Loucy (cell line): ENCODE results near the gene PDE10A.

ENCODE experiments used
- H2AFZ ChIP-seq: fragments of 200-600 bp; sonication (generic); 2 replicates; pipeline ENCODE4 v1.6.0; 2016; ENCODE audit warnings: antibody characterized with exemption, mild to moderate bottlenecking, low read length, moderate library complexity
- H3F3A ChIP-seq: fragments of 200-600 bp; 2 replicates; pipeline ENCODE4 v1.6.0; 2016; ENCODE audit warnings: antibody characterized with exemption, low read depth, mild to moderate bottlenecking
- H3K27me3 ChIP-seq: fragments of 200-600 bp; sonication (generic); 2 replicates; pipeline ENCODE4 v1.6.1; 2014; ENCODE audit warnings: low read length, mild to moderate bottlenecking; ENCODE audit not compliant: insufficient read depth, poor library complexity, severe bottlenecking
- H3K36me3 ChIP-seq: fragments of 200-600 bp; sonication (generic); 2 replicates; pipeline ENCODE4 v1.6.1; 2016; ENCODE audit warnings: low read length; ENCODE audit not compliant: insufficient read depth
- H3K4me1 ChIP-seq: fragments of 200-600 bp; sonication (generic); 2 replicates; pipeline ENCODE4 v1.5.1; 2014; ENCODE audit warnings: low read length, mild to moderate bottlenecking; ENCODE audit not compliant: insufficient read depth, poor library complexity, severe bottlenecking
- H3K4me2 ChIP-seq: fragments of 200-600 bp; sonication (generic); 2 replicates; pipeline ENCODE4 v1.6.0; 2014; ENCODE audit warnings: antibody characterized with exemption, low read length, low read depth, mild to moderate bottlenecking; ENCODE audit not compliant: poor library complexity, severe bottlenecking
- H3K4me3 ChIP-seq: fragments of 200-600 bp; sonication (generic); 2 replicates; pipeline ENCODE4 v1.5.1; 2014; ENCODE audit warnings: low read length, mild to moderate bottlenecking, mixed read lengths; ENCODE audit not compliant: poor library complexity, severe bottlenecking
- H3K79me2 ChIP-seq: fragments of 200-600 bp; sonication (generic); 2 replicates; pipeline ENCODE4 v1.6.1; 2014; ENCODE audit warnings: low read length; ENCODE audit not compliant: insufficient read depth
- H3K9ac ChIP-seq: fragments of 200-600 bp; sonication (generic); 2 replicates; pipeline ENCODE4 v1.6.0; 2014; ENCODE audit warnings: mild to moderate bottlenecking, low read depth, low read length, moderate library complexity; ENCODE audit not compliant: poor library complexity, severe bottlenecking
- H3K9me2 ChIP-seq: fragments of 200-600 bp; sonication (generic); replicated peaks from 2 replicates; pipeline ENCODE4 v1.6.1; 2016; ENCODE audit warnings: low read depth, low read length, mixed read lengths
- H3K9me3 ChIP-seq: fragments of 200-600 bp; sonication (generic); 2 replicates; pipeline ENCODE4 v1.6.1; 2014; ENCODE audit warnings: mild to moderate bottlenecking, antibody characterized with exemption, low read length, low read depth; ENCODE audit not compliant: insufficient read depth
- H4K20me1 ChIP-seq: fragments of 200-600 bp; sonication (generic); 2 replicates; pipeline ENCODE4 v1.6.0; 2014; ENCODE audit warnings: antibody characterized with exemption, low read length, mild to moderate bottlenecking; ENCODE audit not compliant: insufficient read depth, poor library complexity, severe bottlenecking
- EZH2phosphoT487 ChIP-seq: fragments of 200-600 bp; IDR thresholded peaks from 2 replicates; pipeline ENCODE4 v1.6.1; 2018; ENCODE audit warnings: antibody characterized with exemption, mild to moderate bottlenecking, moderate library complexity, borderline replicate concordance
- TF ChIP-seq, protein P1 (sequence below): fragments of 200-600 bp; sonication (generic); conservative IDR thresholded peaks from 2 replicates; pipeline ENCODE4 v1.5.1; 2014; ENCODE audit warnings: mild to moderate bottlenecking, antibody characterized with exemption, low read length

PDE10A gene

DNA sequence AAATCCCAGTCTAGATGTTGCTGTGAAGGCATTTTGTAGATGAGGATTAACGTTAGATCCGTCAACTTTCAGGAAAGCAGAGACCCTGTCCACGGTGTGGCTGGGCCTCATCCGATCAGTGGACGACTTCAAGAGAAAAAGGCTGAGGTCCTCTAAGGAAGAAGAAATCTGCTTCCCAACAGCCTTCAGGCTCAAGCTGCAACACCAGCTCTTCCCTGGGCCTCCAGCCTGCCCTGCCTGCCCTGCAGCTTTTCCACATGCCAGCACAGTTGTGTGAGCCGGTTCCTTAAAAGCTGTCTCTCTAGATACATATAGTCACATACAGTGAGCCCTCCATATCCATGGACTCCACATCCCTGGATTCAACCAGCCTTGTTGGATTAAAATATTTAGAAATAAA is 14.1 kb upstream of the PDE10A start:
- Histone ChIP-seq H3K9ac (no peak overlapping the region), H3K4me2 (no peak overlapping the region), H3K4me1 (no peaks in the 10 kb centered on the region), H3K36me3 (no peaks in the 10 kb centered on the region), H3K27me3 (no peaks in the 10 kb centered on the region), H2AFZ (no peak overlapping the region), H4K20me1 (no peaks in the 10 kb centered on the region), H3F3A (no peaks in the 10 kb centered on the region), H3K4me3 (no peak overlapping the region), H3K9me2 (no peaks in the 10 kb centered on the region), H3K9me3 (no peaks in the 10 kb centered on the region), H3K79me2 (no peaks in the 10 kb centered on the region)
- TF ChIP-seq EZH2phosphoT487: no peak
- TF ChIP-seq, protein P1, sequence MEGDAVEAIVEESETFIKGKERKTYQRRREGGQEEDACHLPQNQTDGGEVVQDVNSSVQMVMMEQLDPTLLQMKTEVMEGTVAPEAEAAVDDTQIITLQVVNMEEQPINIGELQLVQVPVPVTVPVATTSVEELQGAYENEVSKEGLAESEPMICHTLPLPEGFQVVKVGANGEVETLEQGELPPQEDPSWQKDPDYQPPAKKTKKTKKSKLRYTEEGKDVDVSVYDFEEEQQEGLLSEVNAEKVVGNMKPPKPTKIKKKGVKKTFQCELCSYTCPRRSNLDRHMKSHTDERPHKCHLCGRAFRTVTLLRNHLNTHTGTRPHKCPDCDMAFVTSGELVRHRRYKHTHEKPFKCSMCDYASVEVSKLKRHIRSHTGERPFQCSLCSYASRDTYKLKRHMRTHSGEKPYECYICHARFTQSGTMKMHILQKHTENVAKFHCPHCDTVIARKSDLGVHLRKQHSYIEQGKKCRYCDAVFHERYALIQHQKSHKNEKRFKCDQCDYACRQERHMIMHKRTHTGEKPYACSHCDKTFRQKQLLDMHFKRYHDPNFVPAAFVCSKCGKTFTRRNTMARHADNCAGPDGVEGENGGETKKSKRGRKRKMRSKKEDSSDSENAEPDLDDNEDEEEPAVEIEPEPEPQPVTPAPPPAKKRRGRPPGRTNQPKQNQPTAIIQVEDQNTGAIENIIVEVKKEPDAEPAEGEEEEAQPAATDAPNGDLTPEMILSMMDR: no peak

DNA sequence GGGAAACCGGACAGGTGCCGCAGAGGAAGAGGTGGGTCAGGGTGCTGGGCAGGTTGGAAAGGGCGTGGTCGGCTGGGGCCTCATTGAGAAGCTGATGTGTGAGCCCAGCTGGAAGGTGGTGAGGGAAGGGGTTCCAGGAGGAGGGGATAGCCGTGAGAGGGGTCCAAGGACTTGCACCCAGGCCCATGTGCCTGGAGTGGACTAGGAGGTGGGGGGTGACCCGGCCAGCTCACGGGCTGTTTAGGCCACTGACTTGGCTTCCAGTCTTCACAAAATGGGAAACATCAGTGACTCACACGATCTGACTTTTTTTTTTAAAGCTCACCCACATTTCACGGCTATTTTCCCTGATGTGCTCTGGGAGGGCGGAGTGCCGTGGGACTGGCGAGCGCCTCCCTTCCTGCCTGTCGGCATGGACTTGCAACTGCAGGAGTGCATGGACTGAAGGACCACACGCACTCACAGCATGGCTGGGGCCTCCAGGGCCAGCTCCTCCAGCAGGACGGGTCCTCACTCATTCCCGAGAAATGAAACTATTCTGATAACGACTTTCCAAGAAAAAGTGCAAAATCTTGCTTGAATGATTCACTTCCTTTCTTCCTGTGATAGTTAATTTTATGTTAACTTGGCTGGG is 13.5 kb upstream of the PDE10A start:
- Histone ChIP-seq H3K9ac (no peak overlapping the region), H3K27me3 (no peaks in the 10 kb centered on the region), H2AFZ (no peak overlapping the region), H3K4me1 (no peaks in the 10 kb centered on the region), H3K79me2 (no peaks in the 10 kb centered on the region), H3K9me2 (no peaks in the 10 kb centered on the region), H4K20me1 (no peaks in the 10 kb centered on the region), H3K36me3 (no peaks in the 10 kb centered on the region), H3K4me3 (no peak overlapping the region), H3F3A (no peaks in the 10 kb centered on the region), H3K9me3 (no peaks in the 10 kb centered on the region), H3K4me2 (no peak overlapping the region)
- TF ChIP-seq, protein P1: no peak
- no peak for TF ChIP-seq EZH2phosphoT487

DNA sequence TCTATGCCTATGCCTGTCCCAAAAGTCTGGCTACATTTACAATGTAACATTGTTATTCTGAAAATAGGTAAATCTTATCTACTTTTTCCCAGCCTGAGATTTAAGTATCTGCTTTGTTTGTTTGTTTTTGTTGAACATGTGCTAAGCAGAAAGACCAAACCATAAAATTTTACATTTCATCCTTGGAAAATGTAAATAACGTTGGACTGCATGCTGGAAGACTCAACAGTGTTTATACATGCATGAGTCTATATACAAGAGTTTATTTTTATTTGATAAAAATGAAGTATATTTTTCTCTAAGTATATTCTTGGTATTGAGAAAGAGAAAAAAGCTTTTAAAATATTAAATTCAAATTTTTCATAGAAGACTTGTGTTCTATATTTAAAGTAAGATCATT is 12.1 kb upstream of the PDE10A start:
- no peak overlapping the region for H3K9ac ChIP-seq
- H3K79me2 ChIP-seq: no peaks in the 10 kb centered on the region
- no peak overlapping the region for H2AFZ ChIP-seq
- no peaks in the 10 kb centered on the region for H3K9me3 ChIP-seq
- no peaks in the 10 kb centered on the region for H3K9me2 ChIP-seq
- H3K27me3 ChIP-seq: no peaks in the 10 kb centered on the region
- H3K4me2 ChIP-seq: no peak overlapping the region
- no peak for TF ChIP-seq EZH2phosphoT487
- TF ChIP-seq, protein P1: no peak
- H4K20me1 ChIP-seq: no peaks in the 10 kb centered on the region
- no peaks in the 10 kb centered on the region for H3K4me1 ChIP-seq
- H3K4me3 ChIP-seq: no peak overlapping the region
- H3K36me3 ChIP-seq: no peaks in the 10 kb centered on the region
- no peaks in the 10 kb centered on the region for H3F3A ChIP-seq
